Panc1 (cell line): ENCODE data around the gene CPD. TPM values are rescaled to one million over a fixed set of nuclear protein-coding genes. Genes with fewer than 3 reads are reported as not detected.

Experiments
- ATAC-seq: fragments of 200-7000 bp; cut with Tn5 transposase; 2 replicates; pipeline ENCODE4 v1.9.1; 2020; ENCODE audit warnings: mild to moderate bottlenecking, moderate library complexity
- BruUV-seq: library from RNA; stranded (reverse); fragments of 400-500 nt; replicated peaks from 2 replicates; lab custom pipeline; 2021; lab: Mats Ljungman, UMichigan
- CTCF ChIA-PET: fragments of 300-600 bp; sonication (Branson Sonifier 250); formaldehyde crosslinking; loops from one replicate; lab custom pipeline; 2022; ENCODE audit warnings: antibody characterized with exemption; lab: Charles Lee
- POLR2A ChIA-PET: fragments of 300-600 bp; sonication (Branson Sonifier 250); formaldehyde crosslinking; loops from one replicate; lab custom pipeline; 2022; ENCODE audit warnings: antibody characterized with exemption; lab: Charles Lee
- DNase-seq: peaks from one replicate; pipeline ENCODE4 v3.0.0-alpha.2; 2010; ENCODE audit warnings: low read depth, low spot score
- H3K27ac ChIP-seq: 2 replicates; pipeline ENCODE4 v1.5.1; 2011; ENCODE audit warnings: mild to moderate bottlenecking, low read length, inconsistent platforms
- H3K27me3 ChIP-seq: fragments of 200-500 bp; sonication (Bioruptor generic); 2 replicates; pipeline ENCODE4 v1.6.0; 2014; ENCODE audit warnings: low read length, inconsistent platforms; ENCODE audit not compliant: control insufficient read depth, insufficient read depth
- H3K36me3 ChIP-seq: fragments of 200-500 bp; sonication (Bioruptor generic); 2 replicates; pipeline ENCODE4 v1.5.1; 2014; ENCODE audit warnings: inconsistent platforms, mild to moderate bottlenecking, low read length, moderate library complexity; ENCODE audit not compliant: control insufficient read depth, insufficient read depth
- H3K4me1 ChIP-seq: 2 replicates; pipeline ENCODE4 v1.5.1; 2011; ENCODE audit warnings: inconsistent platforms, mild to moderate bottlenecking, low read length, moderate library complexity; ENCODE audit not compliant: control insufficient read depth, insufficient read depth
- H3K4me3 ChIP-seq, 2 experiments: 2 replicates each; pipeline ENCODE4 v1.5.1; 2011 to 2012; ENCODE audit warnings: low read depth in 2 of 2, low read length in 2 of 2, mild to moderate bottlenecking in 2 of 2, inconsistent platforms in 1 of 2, moderate library complexity in 1 of 2
- H3K9me3 ChIP-seq: fragments of 200-500 bp; sonication (Bioruptor generic); 2 replicates; pipeline ENCODE4 v1.5.1; 2014; ENCODE audit warnings: low read depth, mild to moderate bottlenecking, inconsistent platforms, low read length, moderate library complexity; ENCODE audit not compliant: control insufficient read depth, insufficient read depth
- CTCF ChIP-seq: fragments of 450-650 bp; IDR thresholded peaks from 2 replicates; pipeline ENCODE4 v1.5.1; 2017; ENCODE audit warnings: mild to moderate bottlenecking
- POLR2AphosphoS5 ChIP-seq: IDR thresholded peaks from 2 replicates; pipeline ENCODE4 v1.6.1; 2012; ENCODE audit warnings: mild to moderate bottlenecking, low read depth, low read length, moderate library complexity
- REST ChIP-seq, 2 experiments: IDR thresholded peaks; 2 replicates each; pipeline ENCODE4 v1.6.1; 2011 to 2012; ENCODE audit warnings: low read depth in 2 of 2, control low read depth in 1 of 2, low read length in 1 of 2, mild to moderate bottlenecking in 1 of 2, moderate library complexity in 1 of 2; ENCODE audit not compliant: insufficient read depth in 1 of 2
- SIN3A ChIP-seq: IDR thresholded peaks from 2 replicates; pipeline ENCODE4 v1.6.1; 2012; ENCODE audit warnings: low read depth, mild to moderate bottlenecking, low read length, moderate library complexity, borderline replicate concordance; ENCODE audit not compliant: insufficient read depth
- TCF7L2 ChIP-seq: IDR thresholded peaks from 2 replicates; pipeline ENCODE4 v1.6.1; 2011; ENCODE audit warnings: mild to moderate bottlenecking, low read depth, low read length, inconsistent platforms
- in situ Hi-C: cut with HindIII; loops from 2 replicates; pipeline ENCODE4 v1.10.0; 2016; ENCODE audit warnings: low sequenced_read_pairs, low pct_unique_long_range_greater_than_20kb
- intact Hi-C: fragments of 100-400 bp; cut with micrococcal nuclease; formaldehyde crosslinking; loops from one replicate; pipeline ENCODE4 v1.10.0; 2022; ENCODE audit not compliant: unreplicated experiment
- total RNA-seq: library from RNA; stranded (reverse); gene quantifications from one replicate; pipeline ENCODE4 v1.2.1, GENCODE V29; 2021; ENCODE audit not compliant: unreplicated experiment

CPD gene
- total RNA-seq, 1 experiment from 2014 or later, result 93.0 TPM

DNA sequence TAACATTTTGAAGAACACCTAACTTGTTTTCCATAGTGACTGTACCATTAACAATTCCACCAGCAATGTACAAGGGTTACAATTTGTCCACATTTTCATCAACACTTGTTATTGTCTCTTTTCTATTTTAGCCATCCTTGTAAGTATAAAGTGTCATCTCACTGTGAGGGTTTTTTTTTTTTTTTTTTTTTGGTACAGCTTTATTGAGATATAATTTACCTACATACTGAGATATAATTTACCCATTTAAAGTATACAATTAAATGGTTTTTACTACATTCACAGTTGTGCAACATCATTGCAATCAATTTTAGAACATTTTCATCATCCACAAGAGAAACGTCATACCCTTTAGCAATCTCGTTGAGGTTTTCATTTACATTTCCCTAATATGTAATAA, 27.0 kb upstream of the CPD start:
- H3K4me3 ChIP-seq, result no peak overlapping the region
- no peaks in the 10 kb centered on the region for H3K9me3 ChIP-seq
- ATAC-seq, result no peak
- no peaks in the 10 kb centered on the region for H3K27me3 ChIP-seq
- DNase-seq, result no peak
- intact Hi-C loops (no loop called here), in situ Hi-C loops (no loop called here)
- BruUV-seq, result no TSS peak
- H3K27ac ChIP-seq, result no peak overlapping the region
- no peaks in the 10 kb centered on the region for H3K36me3 ChIP-seq
- ChIA-PET CTCF (no interaction called here), POLR2A (interaction anchor here (0.7 kb wide), 1 partner anchor 26 kb away, joined by 6 read pairs; no protein-coding TSS in a partner anchor)
- no peak for TF ChIP-seq CTCF
- TF ChIP-seq TCF7L2, result no peak
- no peak for TF ChIP-seq SIN3A
- no peak for TF ChIP-seq REST (IDR thresholded peaks at IDR 0.05; ENCODE audit: insufficient read depth in 1 of 2, low read depth in 2 of 2, low read length in 1 of 2)
- TF ChIP-seq POLR2AphosphoS5, result no peak
- H3K4me1 ChIP-seq, result no peaks in the 10 kb centered on the region

DNA sequence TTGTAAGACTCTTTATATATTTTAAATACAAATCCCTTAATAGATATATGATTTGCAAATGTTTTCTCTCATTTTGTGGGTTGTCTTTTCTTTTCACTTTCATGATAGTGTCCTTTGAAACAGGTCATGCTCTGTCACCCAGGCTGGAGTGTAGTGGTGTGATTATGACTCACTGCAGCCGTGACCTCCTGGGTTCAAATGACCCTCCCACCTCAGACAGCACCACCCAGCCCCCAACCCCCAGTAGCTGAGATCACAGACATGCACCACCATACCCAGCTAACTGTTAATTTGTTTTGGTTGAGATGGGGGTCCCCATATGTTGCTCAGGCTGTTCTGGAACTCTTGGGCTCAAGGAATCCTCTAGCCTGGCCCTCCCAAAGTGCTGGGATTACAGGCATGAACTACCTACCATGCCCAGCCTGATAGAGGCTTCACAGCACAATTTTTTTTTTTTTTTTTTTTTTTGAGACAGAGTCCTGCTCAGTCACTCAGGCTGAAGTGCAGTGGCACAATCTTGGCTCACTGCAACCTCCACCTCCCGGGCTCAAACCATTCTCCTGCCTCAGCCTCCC, 26.4 kb upstream of the CPD start:
- no TSS peak for BruUV-seq
- Histone ChIP-seq H3K4me3 (no peak overlapping the region), H3K4me1 (no peaks in the 10 kb centered on the region), H3K9me3 (no peaks in the 10 kb centered on the region), H3K27ac (no peak overlapping the region), H3K36me3 (no peaks in the 10 kb centered on the region), H3K27me3 (no peaks in the 10 kb centered on the region)
- ATAC-seq (no peak), DNase-seq (no peak)
- ChIA-PET CTCF (no interaction called here), POLR2A (no interaction called here)
- intact Hi-C loops, result no loop called here
- no peak for TF ChIP-seq CTCF
- TF ChIP-seq POLR2AphosphoS5, result no peak
- TF ChIP-seq REST (IDR thresholded peaks at IDR 0.05; ENCODE audit: insufficient read depth in 1 of 2, low read depth in 2 of 2, low read length in 1 of 2), result no peak
- no peak for TF ChIP-seq TCF7L2
- TF ChIP-seq SIN3A, result no peak
- in situ Hi-C loops, result no loop called here
